ENCODE results near the gene CGRRF1. TPM values are rescaled to one million over a fixed set of nuclear protein-coding genes. Genes with fewer than 3 reads are reported as not detected.
A peak's percentile ranks its signal among the peaks of the same experiment; 100 is the strongest.

The CGRRF1 gene
- total and polyA plus RNA-seq, 2 of the 13 experiments (the other 11 are each of a cell fraction or from before 2014, with no cell fraction given) = 16.8 to 18.2 TPM

DNA sequence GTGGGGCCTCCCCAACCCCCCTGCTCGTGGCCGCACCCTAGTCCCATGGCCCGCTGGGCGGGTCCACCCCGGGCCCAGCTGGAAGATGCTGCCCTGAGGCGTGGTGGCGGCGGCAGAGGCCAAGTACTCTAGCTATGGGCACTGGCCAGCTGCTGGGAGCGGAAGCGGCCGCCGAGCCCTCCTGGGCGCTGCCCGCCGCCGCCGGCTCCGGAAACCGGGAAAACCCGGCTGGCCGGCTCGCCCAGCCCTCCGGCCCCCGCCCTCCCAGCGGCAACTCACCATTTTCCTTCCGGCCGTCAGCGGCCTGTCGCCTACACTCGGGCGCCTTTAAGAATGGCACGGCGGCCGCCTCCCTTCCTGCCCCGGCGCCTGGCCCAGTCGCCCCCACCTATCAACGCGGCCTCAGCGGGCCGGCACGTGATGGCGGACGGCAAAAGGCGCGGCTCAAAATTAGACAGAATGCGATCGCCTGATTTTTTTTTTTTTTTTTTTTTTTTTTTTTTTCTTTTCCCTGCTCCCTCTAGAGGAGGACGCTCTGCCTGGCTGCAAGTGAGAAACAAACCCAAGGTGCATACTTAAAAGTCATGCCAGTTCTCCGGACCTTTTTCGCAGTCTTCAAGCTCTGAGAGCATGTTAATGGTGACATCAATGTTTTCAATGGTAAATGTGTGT, 20.9 kb upstream of the CGRRF1 start, which contains the start of gene GMFB (continued):
- TF ChIP-seq STAT5B (CRISPR knock-in tag; IDR thresholded peaks at IDR 0.05) (no peak), FOXK1 (CRISPR knock-in tag; IDR thresholded peaks at IDR 0.05; ENCODE audit: borderline replicate concordance, low read depth) (0 out of 2 replicates have a peak, but pooled peaks have one; percentile 49), IKZF1 (IDR thresholded peaks at IDR 0.05) (no peak), NCOA5 (CRISPR knock-in tag; IDR thresholded peaks at IDR 0.05) (no peak), PHF8 (CRISPR knock-in tag; IDR thresholded peaks at IDR 0.05) (peak; percentile 78), ZNF30 (CRISPR knock-in tag; IDR thresholded peaks at IDR 0.05) (0 out of 2 replicates have a peak, but pooled peaks have one; percentile 67), KDM2A (CRISPR knock-in tag; IDR thresholded peaks at IDR 0.05; ENCODE audit: borderline replicate concordance, low read depth) (peak; percentile 63; the same call in 1 of the 2 replicates), MED13 (CRISPR knock-in tag; IDR thresholded peaks at IDR 0.05) (0 out of 2 replicates have a peak, but pooled peaks have one; percentile 48), ZNF557 (CRISPR knock-in tag; IDR thresholded peaks at IDR 0.05) (no peak), TCF12 (IDR thresholded peaks at IDR 0.05) (no peak), TCF12 (CRISPR knock-in tag; IDR thresholded peaks at IDR 0.05) (peak; percentile 40; the same call in 1 of the 2 replicates), SMAD3 (CRISPR knock-in tag; IDR thresholded peaks at IDR 0.05) (no peak), RARA (CRISPR knock-in tag; IDR thresholded peaks at IDR 0.05) (peak; percentile 12; the same call in 1 of the 2 replicates), MBD4 (IDR thresholded peaks at IDR 0.05; ENCODE audit: borderline replicate concordance, low read length) (no peak)
- TF ChIP-seq, protein P1, sequence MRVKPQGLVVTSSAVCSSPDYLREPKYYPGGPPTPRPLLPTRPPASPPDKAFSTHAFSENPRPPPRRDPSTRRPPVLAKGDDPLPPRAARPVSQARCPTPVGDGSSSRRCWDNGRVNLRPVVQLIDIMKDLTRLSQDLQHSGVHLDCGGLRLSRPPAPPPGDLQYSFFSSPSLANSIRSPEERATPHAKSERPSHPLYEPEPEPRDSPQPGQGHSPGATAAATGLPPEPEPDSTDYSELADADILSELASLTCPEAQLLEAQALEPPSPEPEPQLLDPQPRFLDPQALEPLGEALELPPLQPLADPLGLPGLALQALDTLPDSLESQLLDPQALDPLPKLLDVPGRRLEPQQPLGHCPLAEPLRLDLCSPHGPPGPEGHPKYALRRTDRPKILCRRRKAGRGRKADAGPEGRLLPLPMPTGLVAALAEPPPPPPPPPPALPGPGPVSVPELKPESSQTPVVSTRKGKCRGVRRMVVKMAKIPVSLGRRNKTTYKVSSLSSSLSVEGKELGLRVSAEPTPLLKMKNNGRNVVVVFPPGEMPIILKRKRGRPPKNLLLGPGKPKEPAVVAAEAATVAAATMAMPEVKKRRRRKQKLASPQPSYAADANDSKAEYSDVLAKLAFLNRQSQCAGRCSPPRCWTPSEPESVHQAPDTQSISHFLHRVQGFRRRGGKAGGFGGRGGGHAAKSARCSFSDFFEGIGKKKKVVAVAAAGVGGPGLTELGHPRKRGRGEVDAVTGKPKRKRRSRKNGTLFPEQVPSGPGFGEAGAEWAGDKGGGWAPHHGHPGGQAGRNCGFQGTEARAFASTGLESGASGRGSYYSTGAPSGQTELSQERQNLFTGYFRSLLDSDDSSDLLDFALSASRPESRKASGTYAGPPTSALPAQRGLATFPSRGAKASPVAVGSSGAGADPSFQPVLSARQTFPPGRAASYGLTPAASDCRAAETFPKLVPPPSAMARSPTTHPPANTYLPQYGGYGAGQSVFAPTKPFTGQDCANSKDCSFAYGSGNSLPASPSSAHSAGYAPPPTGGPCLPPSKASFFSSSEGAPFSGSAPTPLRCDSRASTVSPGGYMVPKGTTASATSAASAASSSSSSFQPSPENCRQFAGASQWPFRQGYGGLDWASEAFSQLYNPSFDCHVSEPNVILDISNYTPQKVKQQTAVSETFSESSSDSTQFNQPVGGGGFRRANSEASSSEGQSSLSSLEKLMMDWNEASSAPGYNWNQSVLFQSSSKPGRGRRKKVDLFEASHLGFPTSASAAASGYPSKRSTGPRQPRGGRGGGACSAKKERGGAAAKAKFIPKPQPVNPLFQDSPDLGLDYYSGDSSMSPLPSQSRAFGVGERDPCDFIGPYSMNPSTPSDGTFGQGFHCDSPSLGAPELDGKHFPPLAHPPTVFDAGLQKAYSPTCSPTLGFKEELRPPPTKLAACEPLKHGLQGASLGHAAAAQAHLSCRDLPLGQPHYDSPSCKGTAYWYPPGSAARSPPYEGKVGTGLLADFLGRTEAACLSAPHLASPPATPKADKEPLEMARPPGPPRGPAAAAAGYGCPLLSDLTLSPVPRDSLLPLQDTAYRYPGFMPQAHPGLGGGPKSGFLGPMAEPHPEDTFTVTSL (CRISPR knock-in tag; IDR thresholded peaks at IDR 0.05; ENCODE audit: borderline replicate concordance) = 0 out of 2 replicates have a peak, but pooled peaks have one; percentile 19
- TF ChIP-seq, protein P2, sequence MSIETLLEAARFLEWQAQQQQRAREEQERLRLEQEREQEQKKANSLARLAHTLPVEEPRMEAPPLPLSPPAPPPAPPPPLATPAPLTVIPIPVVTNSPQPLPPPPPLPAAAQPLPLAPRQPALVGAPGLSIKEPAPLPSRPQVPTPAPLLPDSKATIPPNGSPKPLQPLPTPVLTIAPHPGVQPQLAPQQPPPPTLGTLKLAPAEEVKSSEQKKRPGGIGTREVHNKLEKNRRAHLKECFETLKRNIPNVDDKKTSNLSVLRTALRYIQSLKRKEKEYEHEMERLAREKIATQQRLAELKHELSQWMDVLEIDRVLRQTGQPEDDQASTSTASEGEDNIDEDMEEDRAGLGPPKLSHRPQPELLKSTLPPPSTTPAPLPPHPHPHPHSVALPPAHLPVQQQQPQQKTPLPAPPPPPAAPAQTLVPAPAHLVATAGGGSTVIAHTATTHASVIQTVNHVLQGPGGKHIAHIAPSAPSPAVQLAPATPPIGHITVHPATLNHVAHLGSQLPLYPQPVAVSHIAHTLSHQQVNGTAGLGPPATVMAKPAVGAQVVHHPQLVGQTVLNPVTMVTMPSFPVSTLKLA (IDR thresholded peaks at IDR 0.05) = peak; percentile 48
- TF ChIP-seq, protein P3, sequence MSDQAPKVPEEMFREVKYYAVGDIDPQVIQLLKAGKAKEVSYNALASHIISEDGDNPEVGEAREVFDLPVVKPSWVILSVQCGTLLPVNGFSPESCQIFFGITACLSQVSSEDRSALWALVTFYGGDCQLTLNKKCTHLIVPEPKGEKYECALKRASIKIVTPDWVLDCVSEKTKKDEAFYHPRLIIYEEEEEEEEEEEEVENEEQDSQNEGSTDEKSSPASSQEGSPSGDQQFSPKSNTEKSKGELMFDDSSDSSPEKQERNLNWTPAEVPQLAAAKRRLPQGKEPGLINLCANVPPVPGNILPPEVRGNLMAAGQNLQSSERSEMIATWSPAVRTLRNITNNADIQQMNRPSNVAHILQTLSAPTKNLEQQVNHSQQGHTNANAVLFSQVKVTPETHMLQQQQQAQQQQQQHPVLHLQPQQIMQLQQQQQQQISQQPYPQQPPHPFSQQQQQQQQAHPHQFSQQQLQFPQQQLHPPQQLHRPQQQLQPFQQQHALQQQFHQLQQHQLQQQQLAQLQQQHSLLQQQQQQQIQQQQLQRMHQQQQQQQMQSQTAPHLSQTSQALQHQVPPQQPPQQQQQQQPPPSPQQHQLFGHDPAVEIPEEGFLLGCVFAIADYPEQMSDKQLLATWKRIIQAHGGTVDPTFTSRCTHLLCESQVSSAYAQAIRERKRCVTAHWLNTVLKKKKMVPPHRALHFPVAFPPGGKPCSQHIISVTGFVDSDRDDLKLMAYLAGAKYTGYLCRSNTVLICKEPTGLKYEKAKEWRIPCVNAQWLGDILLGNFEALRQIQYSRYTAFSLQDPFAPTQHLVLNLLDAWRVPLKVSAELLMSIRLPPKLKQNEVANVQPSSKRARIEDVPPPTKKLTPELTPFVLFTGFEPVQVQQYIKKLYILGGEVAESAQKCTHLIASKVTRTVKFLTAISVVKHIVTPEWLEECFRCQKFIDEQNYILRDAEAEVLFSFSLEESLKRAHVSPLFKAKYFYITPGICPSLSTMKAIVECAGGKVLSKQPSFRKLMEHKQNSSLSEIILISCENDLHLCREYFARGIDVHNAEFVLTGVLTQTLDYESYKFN (CRISPR knock-in tag; conservative IDR thresholded peaks at IDR 0.05) = peak; percentile 60
- TF ChIP-seq, protein P4, sequence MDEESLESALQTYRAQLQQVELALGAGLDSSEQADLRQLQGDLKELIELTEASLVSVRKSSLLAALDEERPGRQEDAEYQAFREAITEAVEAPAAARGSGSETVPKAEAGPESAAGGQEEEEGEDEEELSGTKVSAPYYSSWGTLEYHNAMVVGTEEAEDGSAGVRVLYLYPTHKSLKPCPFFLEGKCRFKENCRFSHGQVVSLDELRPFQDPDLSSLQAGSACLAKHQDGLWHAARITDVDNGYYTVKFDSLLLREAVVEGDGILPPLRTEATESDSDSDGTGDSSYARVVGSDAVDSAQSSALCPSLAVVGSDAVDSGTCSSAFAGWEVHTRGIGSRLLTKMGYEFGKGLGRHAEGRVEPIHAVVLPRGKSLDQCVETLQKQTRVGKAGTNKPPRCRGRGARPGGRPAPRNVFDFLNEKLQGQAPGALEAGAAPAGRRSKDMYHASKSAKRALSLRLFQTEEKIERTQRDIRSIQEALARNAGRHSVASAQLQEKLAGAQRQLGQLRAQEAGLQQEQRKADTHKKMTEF (CRISPR knock-in tag; IDR thresholded peaks at IDR 0.05) = peak; percentile 90

Measured in HepG2 (cell line).